ENCODE measurements around the gene MRTFB. TPM values are rescaled to one million over a fixed set of nuclear protein-coding genes. Genes with fewer than 3 reads are reported as not detected.

Gene MRTFB
- total RNA-seq, 4 donors from 2014 or later, result 17.1 to 77.8 (median 21.9) TPM

DNA sequence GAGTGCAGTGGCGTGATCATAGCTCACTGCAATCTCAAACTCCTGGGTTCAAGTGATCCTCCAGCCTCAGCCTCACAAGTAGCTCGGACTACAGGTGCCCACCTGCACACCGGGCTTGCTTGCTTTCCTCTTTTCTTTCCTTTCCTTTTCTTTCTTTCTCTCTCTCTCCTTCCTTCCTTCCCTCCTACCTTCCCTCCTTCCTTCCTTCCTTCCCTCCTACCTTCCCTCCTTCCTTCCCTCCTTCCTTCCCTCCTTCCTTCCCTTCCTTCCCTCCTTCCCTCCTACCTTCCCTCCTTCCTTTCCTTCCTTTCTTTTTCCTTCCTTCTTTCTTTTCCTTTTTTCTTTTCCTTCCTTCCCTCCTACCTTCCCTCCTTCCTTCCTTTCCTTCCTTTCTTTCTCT is 225.5 kb downstream of the MRTFB start:
- no peaks in the 10 kb centered on the region for H3K27me3 ChIP-seq
- H3K27ac ChIP-seq, result no peak overlapping the region
- no peak overlapping the region for H3K4me3 ChIP-seq
- 81 to 87% methylated on average over 3 of the region's 3 CpGs for WGBS, 2 donors
- H3K4me1 ChIP-seq, result peaks cover 7 to 18% (median 7%) of the 10 kb centered on the region in 3 donors
- intact Hi-C loops (cut with DNase I), result no loop called here
- no peaks in the 10 kb centered on the region for H3K36me3 ChIP-seq
- TF ChIP-seq POLR2A (IDR thresholded peaks at IDR 0.05), result no peak
- TF ChIP-seq, protein P1, sequence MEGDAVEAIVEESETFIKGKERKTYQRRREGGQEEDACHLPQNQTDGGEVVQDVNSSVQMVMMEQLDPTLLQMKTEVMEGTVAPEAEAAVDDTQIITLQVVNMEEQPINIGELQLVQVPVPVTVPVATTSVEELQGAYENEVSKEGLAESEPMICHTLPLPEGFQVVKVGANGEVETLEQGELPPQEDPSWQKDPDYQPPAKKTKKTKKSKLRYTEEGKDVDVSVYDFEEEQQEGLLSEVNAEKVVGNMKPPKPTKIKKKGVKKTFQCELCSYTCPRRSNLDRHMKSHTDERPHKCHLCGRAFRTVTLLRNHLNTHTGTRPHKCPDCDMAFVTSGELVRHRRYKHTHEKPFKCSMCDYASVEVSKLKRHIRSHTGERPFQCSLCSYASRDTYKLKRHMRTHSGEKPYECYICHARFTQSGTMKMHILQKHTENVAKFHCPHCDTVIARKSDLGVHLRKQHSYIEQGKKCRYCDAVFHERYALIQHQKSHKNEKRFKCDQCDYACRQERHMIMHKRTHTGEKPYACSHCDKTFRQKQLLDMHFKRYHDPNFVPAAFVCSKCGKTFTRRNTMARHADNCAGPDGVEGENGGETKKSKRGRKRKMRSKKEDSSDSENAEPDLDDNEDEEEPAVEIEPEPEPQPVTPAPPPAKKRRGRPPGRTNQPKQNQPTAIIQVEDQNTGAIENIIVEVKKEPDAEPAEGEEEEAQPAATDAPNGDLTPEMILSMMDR (IDR thresholded peaks at IDR 0.05), result no peak
- DNase-seq, result no peak
- H3K9me3 ChIP-seq, result no peaks in the 10 kb centered on the region

DNA sequence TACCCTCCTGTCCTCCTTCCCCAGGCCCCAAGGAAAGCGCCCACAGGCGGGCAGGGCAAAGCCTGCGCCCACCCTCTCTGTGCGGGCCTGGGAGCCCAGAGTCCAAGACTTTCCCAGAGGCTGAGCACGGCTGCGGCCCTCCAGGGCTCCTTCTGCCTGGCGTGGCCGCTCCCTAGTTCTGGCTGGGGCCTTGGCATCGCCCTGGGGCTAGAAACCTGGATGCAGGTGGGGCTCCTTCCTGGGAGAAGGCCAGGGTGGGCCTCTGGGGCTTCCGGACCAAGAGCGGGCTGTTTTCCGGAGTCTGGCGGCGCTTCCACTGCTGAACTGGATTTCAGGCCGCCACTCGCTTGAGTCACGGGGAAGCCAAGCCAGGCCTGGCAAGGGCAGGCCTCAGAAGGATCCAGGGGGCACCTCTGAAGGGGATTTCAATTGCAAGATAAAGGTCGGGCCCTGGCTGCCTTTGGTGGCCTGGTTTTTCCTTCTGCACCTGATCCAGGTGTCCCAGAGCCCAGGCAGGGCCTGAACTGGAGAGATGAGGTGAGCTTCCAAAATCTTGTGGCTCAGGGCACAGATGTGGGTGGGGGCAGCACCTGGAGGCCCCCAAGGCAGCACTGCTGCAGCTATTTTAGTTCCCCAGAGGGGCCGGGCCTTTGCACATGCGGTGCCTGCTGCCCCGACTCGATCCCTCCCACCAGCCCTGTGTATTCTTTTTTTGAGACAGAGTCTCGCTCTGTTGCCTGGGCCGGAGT is 227.4 kb downstream of the MRTFB start:
- H3K4me3 ChIP-seq, result no peak overlapping the region
- peaks cover 8 to 26% (median 8%) of the 10 kb centered on the region in 3 donors for H3K4me1 ChIP-seq
- no peaks in the 10 kb centered on the region for H3K9me3 ChIP-seq
- intact Hi-C loops (cut with DNase I), result no loop called here
- no peak overlapping the region for H3K27ac ChIP-seq
- no peaks in the 10 kb centered on the region for H3K36me3 ChIP-seq
- H3K27me3 ChIP-seq, result peaks cover 0 to 9% (median 0%) of the 10 kb centered on the region in 4 donors
- 57 to 79% methylated on average over 8 to 18 of the region's 24 CpGs for WGBS, 2 donors
- no peak for DNase-seq
- TF ChIP-seq, protein P1 (IDR thresholded peaks at IDR 0.05), result no peak
- no peak for TF ChIP-seq POLR2A (IDR thresholded peaks at IDR 0.05)

DNA sequence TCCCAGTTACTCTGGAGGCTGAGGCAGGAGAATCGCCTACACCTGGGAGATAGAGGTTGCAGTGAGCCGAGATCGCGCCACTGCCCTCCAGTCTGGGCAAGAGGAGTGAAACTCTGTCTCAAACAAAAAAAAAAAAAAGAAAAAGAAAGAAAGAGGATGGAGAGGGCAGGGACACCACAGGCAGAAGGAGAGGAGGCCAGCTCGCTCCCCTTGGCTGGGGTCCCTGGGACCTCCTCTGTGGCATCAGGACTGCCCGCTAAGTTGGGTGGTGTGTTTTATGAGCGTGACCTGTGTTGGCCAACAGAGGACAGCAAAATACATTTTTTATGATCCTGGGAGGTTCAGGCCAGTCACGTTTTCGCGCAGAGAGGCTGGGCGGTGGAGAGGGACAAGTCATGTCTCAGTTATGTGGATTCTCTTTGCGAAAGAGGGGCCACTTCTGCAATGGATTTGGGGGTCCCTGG is 229.6 kb downstream of the MRTFB start:
- WGBS, 2 donors, result 26 to 46% methylated on average over 8 to 10 of the region's 12 CpGs
- intact Hi-C loops (cut with DNase I), result loop anchor here (5.0 kb wide), 1 partner anchor 227 kb away; no protein-coding TSS in a partner anchor
- DNase-seq, result no peak
- H3K27ac ChIP-seq, result peak overlapping the region; percentile 81 to 93 (median 87)
- no peaks in the 10 kb centered on the region for H3K36me3 ChIP-seq
- no peaks in the 10 kb centered on the region for H3K9me3 ChIP-seq
- peak overlapping the region in 3 of 4 donors; percentile 82 to 98 (median 82) for H3K4me3 ChIP-seq
- peaks cover 0 to 9% (median 0%) of the 10 kb centered on the region in 4 donors for H3K27me3 ChIP-seq
- TF ChIP-seq POLR2A (IDR thresholded peaks at IDR 0.05), result no peak
- TF ChIP-seq, protein P1 (IDR thresholded peaks at IDR 0.05), result peak; percentile 51 to 74 (median 60)
- peaks cover 8 to 47% (median 12%) of the 10 kb centered on the region in 3 donors for H3K4me1 ChIP-seq

DNA sequence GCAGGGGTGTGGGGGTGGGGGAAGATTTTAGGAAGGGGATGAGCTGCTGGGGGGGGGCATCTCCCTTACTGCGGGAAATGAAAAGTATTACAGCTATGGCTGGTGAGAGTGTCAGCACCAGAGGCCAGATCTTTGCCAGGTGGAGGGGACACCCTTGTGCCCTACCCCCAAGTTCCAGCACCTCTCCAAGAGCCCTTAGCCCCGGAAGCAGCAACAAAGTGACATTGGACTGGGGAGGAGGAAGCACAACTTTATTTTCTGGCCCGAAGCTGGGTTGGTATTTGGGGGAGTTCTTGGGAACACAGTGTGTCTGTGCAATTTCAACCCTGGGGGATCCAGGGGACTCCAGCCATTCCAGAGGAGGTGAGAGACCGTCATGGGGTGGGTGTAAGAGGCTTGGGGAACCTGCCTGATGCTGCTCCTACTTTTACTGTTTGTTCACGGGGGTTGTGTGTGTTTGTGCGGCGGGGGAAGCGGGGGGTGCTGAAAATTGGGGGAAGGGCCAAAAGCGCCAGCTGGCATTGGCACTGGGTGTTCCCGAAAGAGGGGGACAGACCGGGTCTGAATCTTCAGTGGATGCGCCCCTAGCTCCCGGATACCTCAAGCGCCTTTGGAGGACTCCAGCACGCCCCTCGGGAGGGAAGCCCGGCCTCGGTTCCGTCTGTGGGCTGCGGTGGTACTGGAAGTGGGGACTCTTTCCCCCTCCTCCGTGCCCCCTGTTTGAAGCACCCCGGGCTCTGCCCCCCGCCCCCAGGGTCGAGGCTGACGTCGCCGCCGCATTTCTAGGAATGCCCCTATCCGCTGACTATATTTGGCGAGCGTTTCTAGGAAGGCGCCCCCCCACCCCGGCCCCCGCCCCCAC is 230.3 kb downstream of the MRTFB start:
- Histone ChIP-seq H3K4me1 (peaks cover 11 to 54% (median 15%) of the 10 kb centered on the region in 3 donors), H3K36me3 (no peaks in the 10 kb centered on the region), H3K27ac (peak overlapping the region; percentile 81 to 93 (median 87)), H3K27me3 (peaks cover 0 to 9% (median 0%) of the 10 kb centered on the region in 4 donors), H3K4me3 (peak overlapping the region; percentile 82 to 98 (median 84)), H3K9me3 (no peaks in the 10 kb centered on the region)
- DNase-seq, result no peak
- intact Hi-C loops (cut with DNase I), result loop anchor here (5.0 kb wide), 1 partner anchor 226 kb away; no protein-coding TSS in a partner anchor
- TF ChIP-seq, protein P1 (IDR thresholded peaks at IDR 0.05), result no peak
- TF ChIP-seq POLR2A (IDR thresholded peaks at IDR 0.05), result no peak
- WGBS, 2 donors, result 5% methylated on average over 3 of the region's 34 CpGs
